ENCODE data around the gene MRPL19. TPM values are rescaled to one million over a fixed set of nuclear protein-coding genes. Genes with fewer than 3 reads are reported as not detected.

Gene MRPL19
- total and polyA plus RNA-seq, 2 experiments from 2014 or later: 65.5 to 149 TPM

DNA sequence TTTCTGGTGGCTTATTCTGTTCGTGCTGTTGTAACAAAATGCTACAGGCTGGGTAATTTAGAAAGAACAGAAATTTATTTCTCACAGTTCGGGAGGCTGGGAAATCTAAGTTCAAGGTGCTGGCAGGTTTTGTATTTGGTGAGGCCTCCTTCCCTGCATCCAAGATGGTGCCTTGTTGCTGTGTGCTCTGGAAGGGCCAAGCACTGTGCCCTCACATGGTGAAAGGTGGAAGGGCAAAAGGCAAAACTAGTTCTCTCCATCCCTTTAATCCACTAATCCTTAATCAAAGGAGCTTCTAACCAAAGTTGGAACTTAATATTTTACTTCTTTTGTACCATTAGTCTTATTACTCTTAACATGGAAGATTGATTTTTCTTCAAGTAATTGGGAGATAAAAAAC, 7.4 kb downstream of the MRPL19 start:
- H3K4me3 ChIP-seq: no peak overlapping the region
- Mint-ChIP-seq H3K27ac (no peak overlapping the region), H3K27me3 (ENCODE audit: insufficient read depth, low read depth, poor library complexity) (peaks cover 4% of the 10 kb centered on the region), H3K9me3 (no peaks in the 10 kb centered on the region), H3K4me3 (no peak overlapping the region), H3K36me3 (ENCODE audit: low read depth) (peaks cover 84% of the 10 kb centered on the region), H3K4me1 (peaks cover 2% of the 10 kb centered on the region; the same call in 2 of the 3 replicates)
- no peaks in the 10 kb centered on the region for H3F3A ChIP-seq (replicated peaks; ENCODE audit: low read depth)
- no peak for TF ChIP-seq ZNF114 (CRISPR knock-in tag; IDR thresholded peaks at IDR 0.05)
- TF ChIP-seq, protein P1, sequence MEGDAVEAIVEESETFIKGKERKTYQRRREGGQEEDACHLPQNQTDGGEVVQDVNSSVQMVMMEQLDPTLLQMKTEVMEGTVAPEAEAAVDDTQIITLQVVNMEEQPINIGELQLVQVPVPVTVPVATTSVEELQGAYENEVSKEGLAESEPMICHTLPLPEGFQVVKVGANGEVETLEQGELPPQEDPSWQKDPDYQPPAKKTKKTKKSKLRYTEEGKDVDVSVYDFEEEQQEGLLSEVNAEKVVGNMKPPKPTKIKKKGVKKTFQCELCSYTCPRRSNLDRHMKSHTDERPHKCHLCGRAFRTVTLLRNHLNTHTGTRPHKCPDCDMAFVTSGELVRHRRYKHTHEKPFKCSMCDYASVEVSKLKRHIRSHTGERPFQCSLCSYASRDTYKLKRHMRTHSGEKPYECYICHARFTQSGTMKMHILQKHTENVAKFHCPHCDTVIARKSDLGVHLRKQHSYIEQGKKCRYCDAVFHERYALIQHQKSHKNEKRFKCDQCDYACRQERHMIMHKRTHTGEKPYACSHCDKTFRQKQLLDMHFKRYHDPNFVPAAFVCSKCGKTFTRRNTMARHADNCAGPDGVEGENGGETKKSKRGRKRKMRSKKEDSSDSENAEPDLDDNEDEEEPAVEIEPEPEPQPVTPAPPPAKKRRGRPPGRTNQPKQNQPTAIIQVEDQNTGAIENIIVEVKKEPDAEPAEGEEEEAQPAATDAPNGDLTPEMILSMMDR (conservative IDR thresholded peaks at IDR 0.05; ENCODE audit: low read depth in 2 of 2): peak; percentile 32 to 33; a peak in 3 of 4 replicates
- H3K27me3 ChIP-seq (ENCODE audit: insufficient read depth): no peaks in the 10 kb centered on the region
- H3K27ac ChIP-seq (ENCODE audit: low read depth): no peak overlapping the region
- H3K9me2 ChIP-seq (ENCODE audit: insufficient read depth): no peaks in the 10 kb centered on the region
- H4K20me1 ChIP-seq (replicated peaks; ENCODE audit: insufficient read depth): no peaks in the 10 kb centered on the region; the same call in 1 of the 2 replicates
- H3K79me2 ChIP-seq (replicated peaks; ENCODE audit: insufficient read depth): peaks cover 32% of the 10 kb centered on the region; the same call in 1 of the 2 replicates
- H3K36me3 ChIP-seq (ENCODE audit: insufficient read depth): peaks cover 50% of the 10 kb centered on the region
- H3K4me2 ChIP-seq: no peak overlapping the region
- DNase-seq (ENCODE audit: low spot score) (peak; percentile 31), ATAC-seq (peak; percentile 48)
- no peak overlapping the region for H2AFZ ChIP-seq
- H3K4me1 ChIP-seq (ENCODE audit: insufficient read depth): no peaks in the 10 kb centered on the region

DNA sequence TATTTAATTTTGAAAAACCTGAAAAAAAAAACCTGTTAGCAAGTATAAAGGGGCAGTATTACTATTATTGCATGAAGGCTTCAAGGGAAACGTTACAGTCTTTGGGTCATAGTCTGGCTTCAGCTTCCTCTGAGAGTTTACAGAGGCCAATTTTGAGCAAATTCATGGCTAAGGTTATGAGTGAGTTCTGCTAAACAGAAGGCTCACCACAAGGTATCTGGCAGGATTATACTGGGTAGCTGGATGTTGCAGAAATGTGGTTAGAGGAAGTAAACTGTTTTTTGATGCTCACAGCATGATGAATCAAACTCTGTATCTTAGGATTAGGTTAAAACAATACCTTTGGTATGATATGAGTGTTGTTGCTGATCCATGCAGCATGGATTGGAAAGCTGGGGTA, 9.3 kb downstream of the MRPL19 start:
- Mint-ChIP-seq H3K4me1 (peaks cover 14% of the 10 kb centered on the region), H3K4me3 (no peak overlapping the region), H3K9me3 (no peaks in the 10 kb centered on the region), H3K27ac (peak overlapping the region; percentile 78; the same call in 1 of the 2 replicates), H3K27me3 (ENCODE audit: insufficient read depth, low read depth, poor library complexity) (peaks cover 4% of the 10 kb centered on the region), H3K36me3 (ENCODE audit: low read depth) (peaks cover 76% of the 10 kb centered on the region)
- peaks cover 34% of the 10 kb centered on the region for H3K79me2 ChIP-seq (replicated peaks; ENCODE audit: insufficient read depth)
- TF ChIP-seq, protein P2, sequence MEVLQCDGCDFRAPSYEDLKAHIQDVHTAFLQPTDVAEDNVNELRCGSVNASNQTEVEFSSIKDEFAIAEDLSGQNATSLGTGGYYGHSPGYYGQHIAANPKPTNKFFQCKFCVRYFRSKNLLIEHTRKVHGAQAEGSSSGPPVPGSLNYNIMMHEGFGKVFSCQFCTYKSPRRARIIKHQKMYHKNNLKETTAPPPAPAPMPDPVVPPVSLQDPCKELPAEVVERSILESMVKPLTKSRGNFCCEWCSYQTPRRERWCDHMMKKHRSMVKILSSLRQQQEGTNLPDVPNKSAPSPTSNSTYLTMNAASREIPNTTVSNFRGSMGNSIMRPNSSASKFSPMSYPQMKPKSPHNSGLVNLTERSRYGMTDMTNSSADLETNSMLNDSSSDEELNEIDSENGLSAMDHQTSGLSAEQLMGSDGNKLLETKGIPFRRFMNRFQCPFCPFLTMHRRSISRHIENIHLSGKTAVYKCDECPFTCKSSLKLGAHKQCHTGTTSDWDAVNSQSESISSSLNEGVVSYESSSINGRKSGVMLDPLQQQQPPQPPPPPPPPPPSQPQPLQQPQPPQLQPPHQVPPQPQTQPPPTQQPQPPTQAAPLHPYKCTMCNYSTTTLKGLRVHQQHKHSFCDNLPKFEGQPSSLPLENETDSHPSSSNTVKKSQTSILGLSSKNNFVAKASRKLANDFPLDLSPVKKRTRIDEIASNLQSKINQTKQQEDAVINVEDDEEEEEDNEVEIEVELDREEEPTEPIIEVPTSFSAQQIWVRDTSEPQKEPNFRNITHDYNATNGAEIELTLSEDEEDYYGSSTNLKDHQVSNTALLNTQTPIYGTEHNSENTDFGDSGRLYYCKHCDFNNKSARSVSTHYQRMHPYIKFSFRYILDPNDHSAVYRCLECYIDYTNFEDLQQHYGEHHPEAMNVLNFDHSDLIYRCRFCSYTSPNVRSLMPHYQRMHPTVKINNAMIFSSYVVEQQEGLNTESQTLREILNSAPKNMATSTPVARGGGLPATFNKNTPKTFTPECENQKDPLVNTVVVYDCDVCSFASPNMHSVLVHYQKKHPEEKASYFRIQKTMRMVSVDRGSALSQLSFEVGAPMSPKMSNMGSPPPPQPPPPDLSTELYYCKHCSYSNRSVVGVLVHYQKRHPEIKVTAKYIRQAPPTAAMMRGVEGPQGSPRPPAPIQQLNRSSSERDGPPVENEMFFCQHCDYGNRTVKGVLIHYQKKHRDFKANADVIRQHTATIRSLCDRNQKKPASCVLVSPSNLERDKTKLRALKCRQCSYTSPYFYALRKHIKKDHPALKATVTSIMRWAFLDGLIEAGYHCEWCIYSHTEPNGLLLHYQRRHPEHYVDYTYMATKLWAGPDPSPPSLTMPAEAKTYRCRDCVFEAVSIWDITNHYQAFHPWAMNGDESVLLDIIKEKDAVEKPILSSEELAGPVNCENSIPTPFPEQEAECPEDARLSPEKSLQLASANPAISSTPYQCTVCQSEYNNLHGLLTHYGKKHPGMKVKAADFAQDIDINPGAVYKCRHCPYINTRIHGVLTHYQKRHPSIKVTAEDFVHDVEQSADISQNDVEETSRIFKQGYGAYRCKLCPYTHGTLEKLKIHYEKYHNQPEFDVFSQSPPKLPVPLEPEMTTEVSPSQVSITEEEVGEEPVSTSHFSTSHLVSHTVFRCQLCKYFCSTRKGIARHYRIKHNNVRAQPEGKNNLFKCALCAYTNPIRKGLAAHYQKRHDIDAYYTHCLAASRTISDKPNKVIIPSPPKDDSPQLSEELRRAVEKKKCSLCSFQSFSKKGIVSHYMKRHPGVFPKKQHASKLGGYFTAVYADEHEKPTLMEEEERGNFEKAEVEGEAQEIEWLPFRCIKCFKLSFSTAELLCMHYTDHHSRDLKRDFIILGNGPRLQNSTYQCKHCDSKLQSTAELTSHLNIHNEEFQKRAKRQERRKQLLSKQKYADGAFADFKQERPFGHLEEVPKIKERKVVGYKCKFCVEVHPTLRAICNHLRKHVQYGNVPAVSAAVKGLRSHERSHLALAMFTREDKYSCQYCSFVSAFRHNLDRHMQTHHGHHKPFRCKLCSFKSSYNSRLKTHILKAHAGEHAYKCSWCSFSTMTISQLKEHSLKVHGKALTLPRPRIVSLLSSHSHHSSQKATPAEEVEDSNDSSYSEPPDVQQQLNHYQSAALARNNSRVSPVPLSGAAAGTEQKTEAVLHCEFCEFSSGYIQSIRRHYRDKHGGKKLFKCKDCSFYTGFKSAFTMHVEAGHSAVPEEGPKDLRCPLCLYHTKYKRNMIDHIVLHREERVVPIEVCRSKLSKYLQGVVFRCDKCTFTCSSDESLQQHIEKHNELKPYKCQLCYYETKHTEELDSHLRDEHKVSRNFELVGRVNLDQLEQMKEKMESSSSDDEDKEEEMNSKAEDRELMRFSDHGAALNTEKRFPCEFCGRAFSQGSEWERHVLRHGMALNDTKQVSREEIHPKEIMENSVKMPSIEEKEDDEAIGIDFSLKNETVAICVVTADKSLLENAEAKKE (CRISPR knock-in tag; IDR thresholded peaks at IDR 0.05): no peak
- no peak for TF ChIP-seq CREB1 (CRISPR knock-in tag; IDR thresholded peaks at IDR 0.05; ENCODE audit: low read depth)
- TF ChIP-seq NANOG (IDR thresholded peaks at IDR 0.05; ENCODE audit: borderline replicate concordance): no peak
- TF ChIP-seq ZNF331 (CRISPR knock-in tag; IDR thresholded peaks at IDR 0.05; ENCODE audit: low read depth): no peak
- TF ChIP-seq EZH2 (IDR thresholded peaks at IDR 0.05; ENCODE audit: low read depth, unreplicated experiment): no peak
- no peak overlapping the region for H3K4me3 ChIP-seq
- no peaks in the 10 kb centered on the region for H3K27me3 ChIP-seq (ENCODE audit: insufficient read depth)
- peaks cover 5% of the 10 kb centered on the region; the same call in 1 of the 2 replicates for H3K4me1 ChIP-seq (ENCODE audit: insufficient read depth)
- H3K9me2 ChIP-seq (ENCODE audit: insufficient read depth): no peaks in the 10 kb centered on the region
- no peaks in the 10 kb centered on the region; the same call in none of the 2 replicates for H4K20me1 ChIP-seq (replicated peaks; ENCODE audit: insufficient read depth)
- H3F3A ChIP-seq (replicated peaks; ENCODE audit: low read depth): no peaks in the 10 kb centered on the region
- H3K36me3 ChIP-seq (ENCODE audit: insufficient read depth): peaks cover 41% of the 10 kb centered on the region
- no peak overlapping the region for H2AFZ ChIP-seq
- DNase-seq (ENCODE audit: low spot score) (no peak), ATAC-seq (no peak)
- no peak overlapping the region for H3K4me2 ChIP-seq
- H3K27ac ChIP-seq (ENCODE audit: low read depth): no peak overlapping the region

All from GM23338 (cell line).